Mesodermal cell (in vitro differentiated cells): Measurements from ENCODE around the gene EYS. TPM values are rescaled to one million over a fixed set of nuclear protein-coding genes. Genes with fewer than 3 reads are reported as not detected.

Experiments
- H3K27ac ChIP-seq: 2 replicates; pipeline ENCODE4 v1.7.0; 2013; ENCODE audit warnings: mild to moderate bottlenecking, low read depth, low read length, moderate library complexity; ENCODE audit not compliant: severe bottlenecking
- H3K36me3 ChIP-seq: 2 replicates; pipeline ENCODE4 v1.7.1; 2013; ENCODE audit warnings: mild to moderate bottlenecking, low read length, moderate library complexity; ENCODE audit not compliant: control insufficient read depth, insufficient read depth
- H3K4me1 ChIP-seq: one replicate; pipeline ENCODE4 v1.7.1; 2013; ENCODE audit warnings: mild to moderate bottlenecking, low read length; ENCODE audit not compliant: insufficient read depth, control insufficient read depth, poor library complexity, severe bottlenecking
- H3K4me3 ChIP-seq: 2 replicates; pipeline ENCODE4 v1.7.0; 2013; ENCODE audit warnings: low read length, control low read depth, mild to moderate bottlenecking; ENCODE audit not compliant: insufficient read depth, poor library complexity, severe bottlenecking; ENCODE audit errors: extremely low read depth
- H3K9me3 ChIP-seq: 2 replicates; pipeline ENCODE4 v1.7.1; 2013; ENCODE audit warnings: mild to moderate bottlenecking, low read length, moderate library complexity; ENCODE audit not compliant: control insufficient read depth
- WGBS, 2 experiments: methylation state at CpG; one replicate each; pipeline ENCODE4 v1.1.5; 2013; ENCODE audit warnings: missing lambda C conversion rate in 2 of 2; ENCODE audit not compliant: insufficient coverage in 2 of 2; 5-methylcytosine and 5-hydroxymethylcytosine counted together
- polyA plus RNA-seq, 2 experiments: library from polyadenylated mRNA; stranded (reverse); fragments of 50-300 nt; gene quantifications; one replicate each; pipeline ENCODE4 v1.2.3, GENCODE V29; 2013

Gene EYS
- polyA plus RNA-seq (2013, experiment 1 of 2): not detected
- 0.05 TPM for polyA plus RNA-seq (2013, experiment 2 of 2)

- Histone ChIP-seq H3K4me3 (no peak within 1 kb of the TSS), H3K36me3 (no peaks in the 10 kb centered on the region), H3K27ac (no peak within 1 kb of the TSS), H3K4me1 (no peaks in the 10 kb centered on the region), H3K9me3 (no peaks in the 10 kb centered on the region)
- 79 to 93% methylated on average over 2 of the region's 4 CpGs for WGBS, 2 experiments
Measured at GRCh38 chr6:65707126-65707826, at the start of gene EYS. Gene EYS, minus strand, starts transcription at chr6:65707226. Its CDS starts 211,816 bp downstream, at chr6:65495410.

- no peak overlapping the region for H3K4me3 ChIP-seq
- H3K27ac ChIP-seq: no peak overlapping the region
- no peaks in the 10 kb centered on the region for H3K9me3 ChIP-seq
- no peaks in the 10 kb centered on the region for H3K4me1 ChIP-seq
- H3K36me3 ChIP-seq: no peaks in the 10 kb centered on the region
- 83 to 92% methylated on average over 2 to 4 of the region's 4 CpGs for WGBS, 2 experiments
Measured at GRCh38 chr6:65746302-65746701, 39.3 kb upstream of the EYS start.

- Histone ChIP-seq H3K4me1 (no peaks in the 10 kb centered on the region), H3K36me3 (no peaks in the 10 kb centered on the region), H3K9me3 (no peaks in the 10 kb centered on the region), H3K27ac (no peak overlapping the region), H3K4me3 (no peak overlapping the region)
- 67 to 89% methylated on average over 2 of the region's 2 CpGs for WGBS, 2 experiments
Measured at GRCh38 chr6:65745614-65746013, 38.6 kb upstream of the EYS start.

GRCh38 chr6:65728879-65729479 lies 22.0 kb upstream of the EYS start:
- H3K4me3 ChIP-seq: no peak overlapping the region
- no peaks in the 10 kb centered on the region for H3K36me3 ChIP-seq
- WGBS, 2 experiments: 0% methylated on average over 1 of the region's 3 CpGs
- H3K27ac ChIP-seq: no peak overlapping the region
- no peaks in the 10 kb centered on the region for H3K4me1 ChIP-seq
- H3K9me3 ChIP-seq: no peaks in the 10 kb centered on the region

- Histone ChIP-seq H3K4me1 (no peaks in the 10 kb centered on the region), H3K36me3 (no peaks in the 10 kb centered on the region), H3K27ac (no peak overlapping the region), H3K4me3 (no peak overlapping the region), H3K9me3 (no peaks in the 10 kb centered on the region)
- no CpG with 5 or more reads among the region's 3 CpGs for WGBS, 2 experiments
Measured at GRCh38 chr6:65719101-65719500, 12.1 kb upstream of the EYS start.

GRCh38 chr6:65711531-65711930 lies 4.5 kb upstream of the EYS start:
- Histone ChIP-seq H3K4me3 (no peak overlapping the region), H3K4me1 (no peaks in the 10 kb centered on the region), H3K9me3 (no peaks in the 10 kb centered on the region), H3K27ac (no peak overlapping the region), H3K36me3 (no peaks in the 10 kb centered on the region)

- Histone ChIP-seq H3K36me3 (no peaks in the 10 kb centered on the region), H3K9me3 (no peaks in the 10 kb centered on the region), H3K27ac (no peak overlapping the region), H3K4me1 (no peaks in the 10 kb centered on the region), H3K4me3 (no peak overlapping the region)
- 92% methylated on average over 2 of the region's 5 CpGs for WGBS, 2 experiments
Measured at GRCh38 chr6:65709099-65709830, 2.2 kb upstream of the EYS start.

- no peaks in the 10 kb centered on the region for H3K4me1 ChIP-seq
- WGBS, 2 experiments: no CpG with 5 or more reads among the region's 1 CpG
- no peak overlapping the region for H3K27ac ChIP-seq
- H3K4me3 ChIP-seq: no peak overlapping the region
- no peaks in the 10 kb centered on the region for H3K9me3 ChIP-seq
- H3K36me3 ChIP-seq: no peaks in the 10 kb centered on the region
Measured at GRCh38 chr6:65708162-65708561, 1.1 kb upstream of the EYS start.

- no peak overlapping the region for H3K4me3 ChIP-seq
- H3K4me1 ChIP-seq: no peaks in the 10 kb centered on the region
- no peaks in the 10 kb centered on the region for H3K9me3 ChIP-seq
- H3K36me3 ChIP-seq: no peaks in the 10 kb centered on the region
- H3K27ac ChIP-seq: no peak overlapping the region
- no CpG with 5 or more reads among the region's 3 CpGs for WGBS, 2 experiments
Measured at GRCh38 chr6:65706436-65706835, 590 bp downstream of the EYS start.

GRCh38 chr6:65701325-65701724 lies 5.7 kb downstream of the EYS start:
- no peaks in the 10 kb centered on the region for H3K36me3 ChIP-seq
- H3K9me3 ChIP-seq: no peaks in the 10 kb centered on the region
- 83 to 100% methylated on average over 1 of the region's 1 CpG for WGBS, 2 experiments

GRCh38 chr6:65700561-65700960 lies 6.5 kb downstream of the EYS start:
- Histone ChIP-seq H3K9me3 (no peaks in the 10 kb centered on the region), H3K4me3 (no peak overlapping the region), H3K4me1 (no peaks in the 10 kb centered on the region), H3K36me3 (no peaks in the 10 kb centered on the region), H3K27ac (no peak overlapping the region)
- 80 to 100% methylated on average over 1 of the region's 4 CpGs for WGBS, 2 experiments

More at GRCh38 chr6:65701325-65701724, 5.7 kb downstream of the EYS start:
- Histone ChIP-seq H3K4me3 (no peak overlapping the region), H3K4me1 (no peaks in the 10 kb centered on the region), H3K27ac (no peak overlapping the region)
